WTC11 (cell line): ENCODE data around the gene PIN4. TPM values are rescaled to one million over a fixed set of nuclear protein-coding genes. Genes with fewer than 3 reads are reported as not detected.

Source experiments
- ATAC-seq: fragments of 200-7000 bp; cut with Tn5 transposase; 2 replicates; pipeline ENCODE4 v1.10.0; 2021; ENCODE audit warnings: mild to moderate bottlenecking, moderate library complexity
- CTCF ChIA-PET: fragments of 300-600 bp; sonication (Branson Sonifier 250); formaldehyde crosslinking; loops from one replicate; lab custom pipeline; 2021; ENCODE audit warnings: antibody characterized with exemption; lab: Charles Lee
- POLR2A ChIA-PET: fragments of 350-600 bp; sonication (Branson Sonifier 250); formaldehyde crosslinking; loops from one replicate; lab custom pipeline; 2021; ENCODE audit warnings: antibody characterized with exemption; lab: Charles Lee
- DNase-seq: peaks from one replicate; pipeline ENCODE4 v3.0.0; 2021; ENCODE audit warnings: low spot score
- H3K27ac Mint-ChIP-seq: 2 replicates; pipeline ENCODE4 v1.8.0; 2021; ENCODE audit warnings: mixed read lengths
- H3K27me3 Mint-ChIP-seq: 2 replicates; pipeline ENCODE4 v1.8.0; 2021; ENCODE audit warnings: low read depth, mild to moderate bottlenecking, moderate library complexity, mixed read lengths
- H3K36me3 Mint-ChIP-seq: 2 replicates; pipeline ENCODE4 v1.8.0; 2021; ENCODE audit warnings: mixed read lengths
- H3K4me1 Mint-ChIP-seq: 2 replicates; pipeline ENCODE4 v1.8.0; 2022; ENCODE audit warnings: mixed read lengths
- H3K4me3 Mint-ChIP-seq: 2 replicates; pipeline ENCODE4 v1.8.0; 2021; ENCODE audit warnings: mild to moderate bottlenecking, moderate library complexity, mixed read lengths
- H3K9me3 Mint-ChIP-seq: 2 replicates; pipeline ENCODE4 v1.8.0; 2021; ENCODE audit warnings: mixed read lengths
- ELF4 ChIP-seq: sonication (generic); formaldehyde crosslinking; IDR thresholded peaks from 2 replicates; pipeline ENCODE4 v1.8.1; 2022; ENCODE audit warnings: low read depth, mild to moderate bottlenecking, moderate library complexity, missing genetic modification reagents
- FOXK1 ChIP-seq: sonication (generic); formaldehyde crosslinking; IDR thresholded peaks from 2 replicates; pipeline ENCODE4 v1.8.0; 2022; ENCODE audit warnings: mild to moderate bottlenecking, moderate library complexity, missing genetic modification reagents
- KAT7 ChIP-seq: sonication (generic); formaldehyde crosslinking; IDR thresholded peaks from 2 replicates; pipeline ENCODE4 v1.8.1; 2023; ENCODE audit warnings: missing genetic modification reagents, mild to moderate bottlenecking, borderline replicate concordance
- RELA ChIP-seq: sonication (generic); formaldehyde crosslinking; IDR thresholded peaks from 2 replicates; pipeline ENCODE4 v1.8.1; 2022; ENCODE audit warnings: missing genetic modification reagents, mild to moderate bottlenecking, borderline replicate concordance
- TP53 ChIP-seq: sonication (generic); formaldehyde crosslinking; IDR thresholded peaks from 2 replicates; pipeline ENCODE4 v1.8.1; 2023; ENCODE audit warnings: mild to moderate bottlenecking, missing genetic modification reagents
- ZNF416 ChIP-seq: fragments of 250-450 bp; sonication (Bioruptor Pico); IDR thresholded peaks from 2 replicates; pipeline ENCODE4 v1.9.0; 2021; ENCODE audit warnings: mild to moderate bottlenecking, inconsistent platforms
- ZNF423 ChIP-seq: fragments of 250-450 bp; sonication (Bioruptor Pico); IDR thresholded peaks from 2 replicates; pipeline ENCODE4 v2.1.2; 2022; ENCODE audit warnings: mild to moderate bottlenecking, moderate library complexity
- total RNA-seq: library from RNA; stranded (reverse); gene quantifications from 3 replicates; pipeline ENCODE4 v1.2.3, GENCODE V29; 2021
- TF ChIP-seq, protein P1 (sequence below): sonication (generic); formaldehyde crosslinking; IDR thresholded peaks from 2 replicates; pipeline ENCODE4 v1.8.1; 2023; ENCODE audit warnings: mild to moderate bottlenecking, moderate library complexity, missing genetic modification reagents
- TF ChIP-seq, protein P2 (sequence below): fragments of 200-600 bp; IDR thresholded peaks from 2 replicates; pipeline ENCODE4 v1.8.0; 2022; ENCODE audit warnings: antibody characterized with exemption

PIN4 gene
- total RNA-seq, 1 experiment from 2014 or later: 9.3 TPM

GRCh38 chrX:72245461-72246089 is 64.0 kb downstream of the PIN4 start:
- no peak overlapping the region for H3K27ac Mint-ChIP-seq

DNA sequence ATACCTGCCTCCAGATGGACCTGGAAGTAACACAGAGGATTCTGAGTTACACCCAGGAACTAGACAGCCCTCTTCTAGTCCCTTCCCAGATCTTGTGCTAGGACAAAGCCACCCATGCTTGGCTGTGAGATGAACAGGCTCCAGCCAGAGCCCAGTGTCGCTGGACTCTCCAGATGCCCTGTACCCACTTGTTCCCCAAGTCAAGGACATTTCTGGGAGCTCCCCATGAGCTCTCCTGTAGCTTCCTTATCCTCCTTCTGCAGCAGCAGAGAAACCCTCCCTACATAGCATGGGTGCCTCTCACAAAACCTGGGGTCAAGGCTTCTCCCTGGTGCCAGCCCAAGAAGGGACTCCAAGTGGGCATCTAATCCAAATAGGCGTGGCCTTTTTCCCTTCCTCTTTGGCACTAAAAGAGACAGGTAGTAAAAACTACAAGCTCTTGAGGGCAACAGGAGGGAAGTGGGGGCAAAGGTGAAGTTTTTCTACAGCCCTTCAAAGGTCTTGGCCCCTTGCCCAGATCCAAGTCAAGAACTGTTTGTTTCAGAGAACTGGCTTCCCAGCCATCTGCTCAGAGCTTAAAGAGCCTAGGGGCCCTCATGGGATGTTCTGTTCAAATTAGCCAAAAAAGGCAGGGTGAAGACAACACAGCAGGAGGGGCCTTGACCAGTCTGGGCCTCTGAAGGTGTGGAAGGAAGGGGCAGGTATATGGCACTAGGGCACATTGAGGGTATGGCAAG is 65.8 kb downstream of the PIN4 start:
- CTCF ChIA-PET: no interaction called here
- H3K36me3 Mint-ChIP-seq: no peaks in the 10 kb centered on the region
- no peak overlapping the region for H3K27ac Mint-ChIP-seq
- H3K4me1 Mint-ChIP-seq: no peaks in the 10 kb centered on the region
- POLR2A ChIA-PET: interaction anchor here (0.6 kb wide), 2 partner anchors 29 to 100 kb away, joined by 3 to 7 read pairs; partner anchors contain the start of gene RPS4X
- TF ChIP-seq, protein P1, sequence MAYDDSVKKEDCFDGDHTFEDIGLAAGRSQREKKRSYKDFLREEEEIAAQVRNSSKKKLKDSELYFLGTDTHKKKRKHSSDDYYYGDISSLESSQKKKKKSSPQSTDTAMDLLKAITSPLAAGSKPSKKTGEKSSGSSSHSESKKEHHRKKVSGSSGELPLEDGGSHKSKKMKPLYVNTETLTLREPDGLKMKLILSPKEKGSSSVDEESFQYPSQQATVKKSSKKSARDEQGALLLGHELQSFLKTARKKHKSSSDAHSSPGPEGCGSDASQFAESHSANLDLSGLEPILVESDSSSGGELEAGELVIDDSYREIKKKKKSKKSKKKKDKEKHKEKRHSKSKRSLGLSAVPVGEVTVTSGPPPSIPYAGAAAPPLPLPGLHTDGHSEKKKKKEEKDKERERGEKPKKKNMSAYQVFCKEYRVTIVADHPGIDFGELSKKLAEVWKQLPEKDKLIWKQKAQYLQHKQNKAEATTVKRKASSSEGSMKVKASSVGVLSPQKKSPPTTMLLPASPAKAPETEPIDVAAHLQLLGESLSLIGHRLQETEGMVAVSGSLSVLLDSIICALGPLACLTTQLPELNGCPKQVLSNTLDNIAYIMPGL: no peak
- TF ChIP-seq ELF4 (CRISPR knock-in tag) (no peak), FOXK1 (CRISPR knock-in tag) (no peak), ZNF423 (CRISPR knock-in tag) (no peak), TP53 (CRISPR knock-in tag) (no peak)
- H3K4me3 Mint-ChIP-seq: no peak overlapping the region
- DNase-seq: no peak
- H3K9me3 Mint-ChIP-seq: no peaks in the 10 kb centered on the region
- H3K27me3 Mint-ChIP-seq: no peaks in the 10 kb centered on the region; the same call in 1 of the 2 replicates
- ATAC-seq: no peak

More at GRCh38 chrX:72245461-72246089, 64.0 kb downstream of the PIN4 start:
- ChIA-PET CTCF (interaction anchor here (0.7 to 1.8 kb wide), 10 partner anchors 9 to 295 kb away, joined by 3 to 12 read pairs (median 4); partner anchors contain the start of gene RPS4X), POLR2A (no interaction called here)
- Mint-ChIP-seq H3K36me3 (no peaks in the 10 kb centered on the region), H3K4me1 (no peaks in the 10 kb centered on the region), H3K4me3 (no peak overlapping the region), H3K9me3 (no peaks in the 10 kb centered on the region)
- peak; percentile 73 for DNase-seq
- no peak for TF ChIP-seq KAT7 (CRISPR knock-in tag)
- TF ChIP-seq, protein P2, sequence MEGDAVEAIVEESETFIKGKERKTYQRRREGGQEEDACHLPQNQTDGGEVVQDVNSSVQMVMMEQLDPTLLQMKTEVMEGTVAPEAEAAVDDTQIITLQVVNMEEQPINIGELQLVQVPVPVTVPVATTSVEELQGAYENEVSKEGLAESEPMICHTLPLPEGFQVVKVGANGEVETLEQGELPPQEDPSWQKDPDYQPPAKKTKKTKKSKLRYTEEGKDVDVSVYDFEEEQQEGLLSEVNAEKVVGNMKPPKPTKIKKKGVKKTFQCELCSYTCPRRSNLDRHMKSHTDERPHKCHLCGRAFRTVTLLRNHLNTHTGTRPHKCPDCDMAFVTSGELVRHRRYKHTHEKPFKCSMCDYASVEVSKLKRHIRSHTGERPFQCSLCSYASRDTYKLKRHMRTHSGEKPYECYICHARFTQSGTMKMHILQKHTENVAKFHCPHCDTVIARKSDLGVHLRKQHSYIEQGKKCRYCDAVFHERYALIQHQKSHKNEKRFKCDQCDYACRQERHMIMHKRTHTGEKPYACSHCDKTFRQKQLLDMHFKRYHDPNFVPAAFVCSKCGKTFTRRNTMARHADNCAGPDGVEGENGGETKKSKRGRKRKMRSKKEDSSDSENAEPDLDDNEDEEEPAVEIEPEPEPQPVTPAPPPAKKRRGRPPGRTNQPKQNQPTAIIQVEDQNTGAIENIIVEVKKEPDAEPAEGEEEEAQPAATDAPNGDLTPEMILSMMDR: peak; percentile 52; the same call in 1 of the 2 replicates
- no peak for TF ChIP-seq ZNF416 (CRISPR knock-in tag)
- TF ChIP-seq RELA: no peak
- TF ChIP-seq, all 79 proteins: peak for 1
- ATAC-seq: peak; percentile 89
- H3K27me3 Mint-ChIP-seq: no peaks in the 10 kb centered on the region; the same call in 1 of the 2 replicates

Other genes starting within 250 kb of the PIN4 start
- 0.76 to 1.3 TPM (median 1.0 TPM) in 3 replicates for gene RTL5, start 49.8 kb upstream of the PIN4 start, total RNA-seq
- 17.8 to 19.8 TPM (median 18.4 TPM) in 3 replicates for gene ERCC6L, start 57.3 kb downstream of the PIN4 start, total RNA-seq
- 805 to 905 TPM (median 863 TPM) in 3 replicates for gene RPS4X, start 95.5 kb downstream of the PIN4 start, total RNA-seq
- gene CITED1, start 124.2 kb downstream of the PIN4 start, total RNA-seq: 2.2 to 4.5 TPM (median 3.9 TPM) in 3 replicates